IPS-15b (cell line): ENCODE results near the gene MED10.

ENCODE experiments used
- H3K27me3 ChIP-seq: one replicate; pipeline ENCODE4 v1.6.1; 2013; ENCODE audit warnings: low read length; ENCODE audit not compliant: control insufficient read depth, insufficient read depth
- H3K36me3 ChIP-seq: one replicate; pipeline ENCODE4 v1.6.1; 2013; ENCODE audit warnings: low read length; ENCODE audit not compliant: control insufficient read depth, insufficient read depth
- H3K4me1 ChIP-seq: one replicate; pipeline ENCODE4 v1.6.1; 2013; ENCODE audit warnings: mild to moderate bottlenecking, low read length; ENCODE audit not compliant: control insufficient read depth, insufficient read depth
- H3K4me3 ChIP-seq: one replicate; pipeline ENCODE4 v1.5.1; 2013; ENCODE audit warnings: low read depth, low read length
- H3K9ac ChIP-seq: one replicate; pipeline ENCODE4 v1.6.1; 2013; ENCODE audit warnings: low read depth, mild to moderate bottlenecking, low read length
- H3K9me3 ChIP-seq: one replicate; pipeline ENCODE4 v1.6.1; 2013; ENCODE audit warnings: mild to moderate bottlenecking, low read length; ENCODE audit not compliant: control insufficient read depth, insufficient read depth

Gene MED10

DNA sequence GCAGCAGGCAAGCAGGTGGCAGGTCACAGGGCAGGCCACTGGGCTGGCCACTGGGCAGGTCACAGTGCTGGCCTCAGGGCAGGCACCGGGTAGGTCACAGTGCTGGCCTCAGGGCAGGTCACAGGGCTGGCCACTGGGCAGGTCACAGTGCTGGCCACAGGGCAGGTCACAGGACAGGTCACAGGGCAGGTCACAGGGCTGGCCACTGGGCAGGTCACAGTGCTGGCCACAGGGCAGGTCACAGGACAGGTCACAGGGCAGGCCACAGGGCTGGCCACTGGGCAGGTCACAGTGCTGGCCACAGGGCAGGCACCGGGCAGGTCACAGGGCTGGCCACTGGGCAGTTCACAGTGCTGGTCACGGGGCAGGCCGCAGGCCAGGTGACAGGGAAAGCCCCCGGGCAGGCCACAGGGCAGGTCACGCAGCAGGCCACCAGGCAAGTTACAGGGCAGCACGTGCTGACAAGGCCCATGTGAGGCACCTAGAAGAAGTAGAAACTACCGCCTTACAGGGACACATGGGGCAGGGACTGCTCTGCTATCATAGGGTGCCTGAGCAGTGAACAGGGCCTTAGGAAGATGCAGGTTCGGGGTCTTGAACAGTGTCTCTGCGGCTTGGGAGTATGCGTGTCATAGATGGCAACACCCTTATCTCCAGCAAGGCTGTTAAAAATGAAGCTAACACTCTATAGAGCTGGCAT, 18.6 kb upstream of the MED10 start:
- no peaks in the 10 kb centered on the region for H3K4me1 ChIP-seq
- H3K9ac ChIP-seq, result no peak overlapping the region
- H3K4me3 ChIP-seq, result no peak overlapping the region
- H3K27me3 ChIP-seq, result no peaks in the 10 kb centered on the region
- H3K9me3 ChIP-seq, result no peaks in the 10 kb centered on the region
- H3K36me3 ChIP-seq, result no peaks in the 10 kb centered on the region

DNA sequence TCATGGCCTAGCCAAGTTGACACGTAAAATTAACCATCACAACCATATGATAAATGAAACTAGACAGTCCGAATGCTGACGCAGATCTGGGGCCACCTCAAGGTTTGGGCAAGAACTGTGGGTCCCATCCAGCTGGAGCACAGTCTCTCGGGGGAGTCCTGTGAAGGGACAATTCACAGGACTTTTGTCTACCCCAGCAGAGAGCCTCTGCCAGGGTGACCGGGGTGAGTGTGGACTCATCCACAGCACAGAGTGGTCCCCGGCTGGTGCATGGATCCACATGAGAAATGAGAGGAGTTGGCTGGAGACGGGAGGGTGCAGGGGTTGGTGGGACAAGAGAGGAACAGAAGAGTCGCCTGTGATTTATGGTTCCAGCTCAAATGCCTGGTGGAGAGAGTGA, 17.7 kb upstream of the MED10 start:
- H3K4me1 ChIP-seq, result no peaks in the 10 kb centered on the region
- H3K27me3 ChIP-seq, result no peaks in the 10 kb centered on the region
- H3K9ac ChIP-seq, result no peak overlapping the region
- H3K4me3 ChIP-seq, result no peak overlapping the region
- H3K9me3 ChIP-seq, result no peaks in the 10 kb centered on the region
- H3K36me3 ChIP-seq, result no peaks in the 10 kb centered on the region

DNA sequence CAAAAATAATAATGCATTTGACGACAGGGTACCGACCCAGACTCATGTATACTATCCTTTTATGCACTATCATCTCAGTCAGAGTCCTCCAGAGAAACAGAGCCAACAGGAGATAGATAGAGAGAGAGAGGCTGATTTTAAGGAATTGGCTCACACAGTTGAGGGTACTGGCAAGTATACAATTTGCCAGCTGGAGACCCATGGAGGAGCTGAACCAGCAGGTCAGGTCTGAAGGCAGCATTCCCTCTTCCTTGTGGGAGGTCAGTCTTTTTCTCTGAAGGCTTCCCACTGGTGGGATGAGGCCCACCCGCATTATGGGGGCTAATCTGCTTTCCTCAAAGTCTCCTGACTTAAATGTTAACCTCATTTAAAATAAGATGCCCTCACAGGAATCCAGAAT, 17.3 kb upstream of the MED10 start:
- Histone ChIP-seq H3K36me3 (no peaks in the 10 kb centered on the region), H3K27me3 (no peaks in the 10 kb centered on the region), H3K9ac (no peak overlapping the region), H3K9me3 (no peaks in the 10 kb centered on the region), H3K4me3 (no peak overlapping the region), H3K4me1 (no peaks in the 10 kb centered on the region)

DNA sequence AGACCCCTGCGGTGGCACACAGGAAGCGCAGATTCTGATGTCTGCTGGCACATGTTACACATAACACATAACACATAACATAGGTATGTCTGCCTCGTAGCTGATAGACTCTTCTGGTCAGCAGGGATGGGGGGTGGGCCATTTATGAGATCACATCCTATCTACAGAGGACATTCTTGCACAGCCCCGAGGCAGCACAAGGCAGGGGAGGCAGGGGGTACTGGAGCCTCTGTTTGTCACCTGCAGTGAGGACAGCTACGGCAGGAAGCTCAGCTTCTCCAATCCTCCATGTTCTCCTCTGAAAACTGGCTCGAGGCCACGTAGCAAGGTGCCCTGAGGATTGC, 16.7 kb upstream of the MED10 start:
- Histone ChIP-seq H3K9ac (no peak overlapping the region), H3K4me1 (no peaks in the 10 kb centered on the region), H3K9me3 (no peaks in the 10 kb centered on the region), H3K27me3 (no peaks in the 10 kb centered on the region), H3K36me3 (no peaks in the 10 kb centered on the region), H3K4me3 (no peak overlapping the region)

DNA sequence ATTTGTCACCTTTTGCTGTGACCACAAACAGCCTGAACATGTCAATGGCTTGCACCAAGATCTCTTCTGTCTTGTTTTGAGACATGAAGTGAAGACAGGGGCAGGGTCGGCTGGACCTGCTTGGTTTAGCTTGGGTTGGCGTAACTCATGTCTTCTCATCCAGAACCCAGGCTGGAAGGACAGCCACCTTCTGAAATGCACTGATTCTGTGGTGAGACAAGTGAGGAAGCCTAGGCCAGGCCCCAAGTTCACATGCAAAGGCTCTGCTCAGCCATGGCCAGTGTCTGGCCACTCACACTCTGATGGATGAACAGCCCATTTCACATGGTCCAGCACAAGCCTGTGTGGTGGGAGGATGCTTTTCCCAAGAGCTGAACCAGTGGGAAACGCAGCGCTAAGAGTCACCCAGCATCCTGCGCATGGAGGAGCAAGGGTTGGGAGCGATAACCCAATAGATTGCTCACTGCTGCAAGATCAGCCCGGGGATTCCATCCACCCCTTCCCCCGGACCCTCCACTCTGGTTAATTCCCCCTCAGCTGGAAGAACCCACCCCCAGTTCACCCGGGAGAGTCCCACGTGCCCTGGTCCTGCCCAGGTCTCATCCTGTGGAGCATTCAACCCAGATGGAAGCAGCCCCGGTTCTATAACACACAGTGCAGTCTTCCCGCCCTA, 16.2 kb upstream of the MED10 start:
- no peak overlapping the region for H3K9ac ChIP-seq
- H3K27me3 ChIP-seq, result no peaks in the 10 kb centered on the region
- no peaks in the 10 kb centered on the region for H3K4me1 ChIP-seq
- no peaks in the 10 kb centered on the region for H3K36me3 ChIP-seq
- H3K4me3 ChIP-seq, result no peak overlapping the region
- H3K9me3 ChIP-seq, result no peaks in the 10 kb centered on the region

DNA sequence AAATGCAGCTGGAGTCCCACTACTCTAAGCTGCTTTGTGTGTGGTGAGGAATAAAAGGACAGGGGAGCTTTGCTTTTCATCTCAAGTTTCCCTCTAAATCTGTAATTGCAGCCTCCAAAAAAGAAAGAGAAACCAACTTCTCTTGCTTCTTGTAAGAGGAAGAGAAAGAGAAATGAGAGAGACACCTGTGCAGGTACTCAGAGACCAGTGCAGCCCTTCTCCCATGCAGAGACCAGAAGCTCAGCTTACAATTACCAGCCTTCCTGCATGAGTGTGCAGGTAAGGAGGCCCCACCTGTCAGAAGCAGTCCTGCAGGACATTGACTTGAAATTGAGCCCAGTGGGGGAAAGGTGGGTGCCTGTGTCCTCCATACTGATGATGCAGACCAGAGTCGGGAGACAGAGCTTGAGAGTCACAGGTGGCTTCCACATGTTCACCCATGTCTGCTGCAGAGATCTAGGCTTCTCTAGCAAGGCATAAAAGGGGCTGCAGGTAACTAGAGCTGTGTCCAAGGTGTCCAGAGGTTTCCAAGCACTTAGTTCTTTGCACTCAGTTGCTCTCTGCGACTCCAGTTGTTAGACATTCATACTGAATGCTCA, 15.3 kb upstream of the MED10 start:
- Histone ChIP-seq H3K9ac (no peak overlapping the region), H3K9me3 (no peaks in the 10 kb centered on the region), H3K27me3 (no peaks in the 10 kb centered on the region), H3K36me3 (no peaks in the 10 kb centered on the region), H3K4me3 (no peak overlapping the region), H3K4me1 (no peaks in the 10 kb centered on the region)

DNA sequence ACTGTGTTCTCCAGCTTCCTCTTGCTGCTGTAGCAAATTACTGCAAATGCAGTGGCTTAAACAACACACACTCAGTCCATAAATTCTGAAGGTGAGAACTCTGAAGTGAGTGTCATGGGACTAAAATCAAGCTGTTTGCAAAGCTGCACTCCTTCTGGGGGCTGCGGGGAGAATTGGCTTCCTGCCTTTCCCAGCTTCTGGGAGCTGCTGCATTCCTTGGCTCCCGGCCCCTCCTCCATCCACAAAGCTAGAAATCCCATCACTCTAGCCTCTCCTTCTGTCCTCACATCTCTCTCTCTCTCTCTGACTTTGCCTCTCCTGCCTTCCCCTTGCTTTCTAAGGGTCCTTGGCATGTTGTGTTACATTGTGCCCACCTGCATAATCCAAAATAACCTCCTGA, 14.2 kb upstream of the MED10 start:
- Histone ChIP-seq H3K4me1 (no peaks in the 10 kb centered on the region), H3K36me3 (no peaks in the 10 kb centered on the region), H3K4me3 (no peak overlapping the region), H3K9me3 (no peaks in the 10 kb centered on the region), H3K9ac (no peak overlapping the region), H3K27me3 (no peaks in the 10 kb centered on the region)

DNA sequence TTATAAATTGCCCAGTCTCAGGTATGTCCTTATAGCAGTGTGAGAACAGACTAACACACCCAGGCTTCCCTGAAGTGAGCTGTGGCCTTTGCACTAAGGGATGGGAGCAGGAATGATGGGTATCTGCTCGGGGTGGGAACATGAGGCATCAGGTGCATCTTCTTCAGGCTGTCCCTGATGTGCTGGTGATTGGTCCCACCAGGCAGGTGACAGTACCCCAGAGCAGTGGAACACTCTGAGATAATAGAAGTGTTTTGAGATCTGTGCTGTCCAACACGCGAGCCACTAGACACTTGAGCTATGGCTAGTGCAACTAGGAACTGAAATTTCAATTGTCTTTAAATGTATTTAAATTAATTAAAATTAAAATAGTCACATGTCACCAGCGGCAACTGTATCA, 12.8 kb upstream of the MED10 start:
- Histone ChIP-seq H3K27me3 (no peaks in the 10 kb centered on the region), H3K9me3 (no peaks in the 10 kb centered on the region), H3K4me1 (no peaks in the 10 kb centered on the region), H3K36me3 (no peaks in the 10 kb centered on the region), H3K4me3 (no peak overlapping the region), H3K9ac (no peak overlapping the region)

DNA sequence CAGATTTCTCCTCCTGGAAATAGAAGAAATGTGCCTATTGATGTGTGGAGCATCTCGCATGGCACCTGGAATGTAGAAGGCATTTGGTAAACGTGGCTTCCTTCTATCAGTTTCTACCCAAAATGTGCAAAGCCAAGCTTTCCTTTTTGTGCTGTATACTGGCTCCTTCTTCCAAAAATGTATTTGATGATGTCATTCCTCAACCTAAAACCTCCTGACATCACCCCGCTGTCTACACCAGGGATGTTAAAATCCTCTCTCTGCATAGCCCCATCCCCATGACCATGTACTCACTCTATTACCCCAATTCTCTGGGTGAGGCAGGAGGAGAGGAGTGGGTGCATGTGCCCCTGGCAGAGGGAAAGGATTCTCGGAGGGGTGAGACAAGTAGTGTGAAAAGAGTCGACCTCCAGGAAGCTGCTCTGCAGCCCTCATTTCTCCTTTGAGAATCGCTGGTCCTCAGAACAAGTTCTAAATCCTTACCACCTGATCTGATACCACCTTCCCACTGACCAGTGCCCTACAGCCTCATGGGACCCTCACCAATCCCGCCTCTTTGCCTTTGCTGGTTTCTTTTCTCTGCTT, 11.7 kb upstream of the MED10 start:
- H3K27me3 ChIP-seq, result no peaks in the 10 kb centered on the region
- H3K4me1 ChIP-seq, result no peaks in the 10 kb centered on the region
- no peaks in the 10 kb centered on the region for H3K36me3 ChIP-seq
- H3K9me3 ChIP-seq, result no peaks in the 10 kb centered on the region
- no peak overlapping the region for H3K9ac ChIP-seq
- no peak overlapping the region for H3K4me3 ChIP-seq

DNA sequence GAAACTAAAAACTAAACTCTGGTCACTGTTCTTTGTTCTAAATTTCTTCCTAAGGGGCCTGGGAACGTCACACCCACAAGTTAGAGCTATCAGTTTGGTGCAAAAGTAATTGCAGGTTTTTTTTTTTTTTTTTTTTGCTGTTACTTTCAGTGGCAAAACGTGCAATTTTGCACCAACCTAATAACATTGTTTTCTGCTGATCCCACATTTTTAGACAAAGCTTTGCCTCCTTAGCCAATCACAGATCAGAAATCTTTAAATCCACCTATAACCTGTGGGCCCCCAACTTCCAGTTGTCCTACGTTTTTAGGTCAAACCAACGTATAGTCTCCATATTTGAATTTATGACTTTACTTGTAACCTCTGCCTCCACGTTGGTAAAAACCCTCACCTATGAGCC, 11.1 kb upstream of the MED10 start:
- Histone ChIP-seq H3K4me1 (no peaks in the 10 kb centered on the region), H3K4me3 (no peak overlapping the region), H3K36me3 (no peaks in the 10 kb centered on the region), H3K27me3 (no peaks in the 10 kb centered on the region), H3K9me3 (no peaks in the 10 kb centered on the region), H3K9ac (no peak overlapping the region)

DNA sequence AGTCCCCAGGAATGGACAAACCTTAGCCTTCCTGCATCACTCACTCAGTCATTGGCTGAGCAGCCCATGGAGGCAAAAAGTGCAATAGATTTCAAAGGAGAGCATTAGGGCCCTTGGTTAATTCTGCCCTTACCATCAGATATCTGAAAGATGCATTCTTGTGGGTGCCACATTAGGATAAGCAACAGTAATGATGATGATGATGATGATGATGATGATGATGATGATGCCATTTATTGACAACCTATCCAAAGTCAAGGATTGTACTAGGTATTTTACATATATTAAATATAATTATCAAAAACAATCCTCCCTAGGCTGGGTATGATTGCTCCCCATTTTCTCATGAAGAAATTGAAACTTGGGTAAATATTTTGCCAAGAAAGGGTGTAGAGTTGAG, 9.6 kb upstream of the MED10 start:
- Histone ChIP-seq H3K36me3 (no peaks in the 10 kb centered on the region), H3K4me3 (no peak overlapping the region), H3K9me3 (no peaks in the 10 kb centered on the region), H3K4me1 (no peaks in the 10 kb centered on the region), H3K27me3 (no peaks in the 10 kb centered on the region), H3K9ac (no peak overlapping the region)

DNA sequence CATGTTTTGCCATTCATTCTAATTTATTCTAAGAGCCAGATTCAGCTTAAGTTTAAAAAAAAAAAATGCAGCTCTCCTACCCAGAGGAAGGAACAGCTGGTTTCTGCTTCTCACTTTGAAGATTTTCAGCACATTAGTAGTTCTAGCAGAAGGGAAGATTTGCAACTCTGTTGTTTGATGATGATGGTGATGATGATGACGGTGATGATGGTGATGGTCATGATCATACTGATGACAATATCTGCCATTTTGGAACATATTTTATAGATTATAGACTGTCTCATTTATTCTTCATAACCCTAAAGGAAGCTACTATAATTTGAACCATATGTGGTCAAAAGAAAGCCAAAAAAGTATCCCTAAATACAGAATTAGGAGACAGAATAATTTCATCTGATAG, 7.9 kb upstream of the MED10 start:
- no peaks in the 10 kb centered on the region for H3K27me3 ChIP-seq
- H3K36me3 ChIP-seq, result no peaks in the 10 kb centered on the region
- H3K4me1 ChIP-seq, result no peaks in the 10 kb centered on the region
- H3K9me3 ChIP-seq, result no peaks in the 10 kb centered on the region
- H3K9ac ChIP-seq, result no peak overlapping the region
- H3K4me3 ChIP-seq, result no peak overlapping the region
